Erythroblast (primary cell): ENCODE results near the gene BRD4.

ENCODE experiments used
- GATA1 ChIP-seq: IDR thresholded peaks from 2 replicates; pipeline ENCODE4 v1.6.1; 2011; ENCODE audit warnings: low read depth, mild to moderate bottlenecking, control low read depth, low read length, moderate library complexity
- POLR2A ChIP-seq: IDR thresholded peaks from 2 replicates; pipeline ENCODE4 v1.6.1; 2011; ENCODE audit warnings: mild to moderate bottlenecking, low read length

GRCh38 chr19:15187026-15188007, 145.0 kb downstream of the BRD4 start:
- no peak for TF ChIP-seq POLR2A
- no peak for TF ChIP-seq GATA1
